PC-3 (cell line): Measurements from ENCODE around the gene MLXIPL. TPM values are rescaled to one million over a fixed set of nuclear protein-coding genes. Genes with fewer than 3 reads are reported as not detected.

Experiments
- ATAC-seq: fragments of 200-7000 bp; cut with Tn5 transposase; 2 replicates; pipeline ENCODE4 v1.9.1; 2020; ENCODE audit warnings: mild to moderate bottlenecking, moderate library complexity
- BruUV-seq: library from RNA; stranded (reverse); fragments of 400-500 nt; replicated peaks from 2 replicates; lab custom pipeline; 2021; lab: Mats Ljungman, UMichigan
- CTCF ChIA-PET: fragments of 300-600 bp; sonication (Branson Sonifier 250); formaldehyde crosslinking; loops from one replicate; lab custom pipeline; 2022; ENCODE audit warnings: antibody characterized with exemption; lab: Charles Lee
- POLR2A ChIA-PET: fragments of 300-600 bp; sonication (Branson Sonifier 250); formaldehyde crosslinking; loops from one replicate; lab custom pipeline; 2022; ENCODE audit warnings: antibody characterized with exemption; ENCODE audit not compliant: unreplicated experiment; lab: Charles Lee
- DNase-seq: peaks from one replicate; pipeline ENCODE4 v3.0.0-alpha.2; 2015
- H2AFZ ChIP-seq: fragments of 300-600 bp; sonication (generic); 2 replicates; pipeline ENCODE4 v1.6.0; 2016; ENCODE audit warnings: antibody characterized with exemption, low read length
- H3F3A ChIP-seq: fragments of 300-600 bp; sonication (generic); one replicate; pipeline ENCODE4 v1.6.0; 2017; ENCODE audit warnings: antibody characterized with exemption, low read length, control low read depth, mild to moderate bottlenecking; ENCODE audit not compliant: unreplicated experiment
- H3K27ac ChIP-seq: fragments of 300-600 bp; sonication (generic); 2 replicates; pipeline ENCODE4 v1.5.1; 2016; ENCODE audit warnings: mild to moderate bottlenecking, low read length
- H3K27me3 ChIP-seq: fragments of 300-600 bp; sonication (generic); 2 replicates; pipeline ENCODE4 v1.6.1; 2016; ENCODE audit warnings: low read length, mixed read lengths
- H3K36me3 ChIP-seq: fragments of 300-600 bp; sonication (generic); 2 replicates; pipeline ENCODE4 v1.6.1; 2016; ENCODE audit warnings: low read depth, mixed run types, low read length, mixed read lengths
- H3K4me1 ChIP-seq: fragments of 300-600 bp; sonication (generic); 2 replicates; pipeline ENCODE4 v1.5.1; 2016; ENCODE audit warnings: low read length; ENCODE audit not compliant: insufficient read depth
- H3K4me2 ChIP-seq: fragments of 300-600 bp; sonication (generic); 2 replicates; pipeline ENCODE4 v1.6.0; 2016; ENCODE audit warnings: low read length
- H3K4me3 ChIP-seq: fragments of 300-600 bp; sonication (generic); 2 replicates; pipeline ENCODE4 v1.5.1; 2016; ENCODE audit warnings: mild to moderate bottlenecking, low read length, mixed read lengths
- H3K79me2 ChIP-seq: fragments of 300-600 bp; sonication (generic); 2 replicates; pipeline ENCODE4 v1.6.1; 2017; ENCODE audit warnings: low read length, mixed read lengths
- H3K9ac ChIP-seq: fragments of 300-600 bp; sonication (generic); 2 replicates; pipeline ENCODE4 v1.6.0; 2016; ENCODE audit warnings: mild to moderate bottlenecking, low read length
- H3K9me2 ChIP-seq: fragments of 300-600 bp; sonication (generic); replicated peaks from 2 replicates; pipeline ENCODE4 v1.6.1; 2016; ENCODE audit warnings: mixed run types, low read length, mixed read lengths
- H3K9me3 ChIP-seq: fragments of 300-600 bp; sonication (generic); 2 replicates; pipeline ENCODE4 v1.6.1; 2016; ENCODE audit warnings: low read length, mixed read lengths
- H4K20me1 ChIP-seq: fragments of 300-600 bp; sonication (generic); 2 replicates; pipeline ENCODE4 v1.6.1; 2016; ENCODE audit warnings: low read length, mixed read lengths
- EZH2 ChIP-seq: fragments of 300-600 bp; sonication (generic); IDR thresholded peaks from one replicate; pipeline ENCODE4 v1.6.1; 2017; ENCODE audit warnings: antibody characterized with exemption, mild to moderate bottlenecking, low read length; ENCODE audit not compliant: unreplicated experiment
- EZH2phosphoT487 ChIP-seq: fragments of 300-600 bp; sonication (generic); IDR thresholded peaks from 2 replicates; pipeline ENCODE4 v1.6.1; 2018; ENCODE audit warnings: mild to moderate bottlenecking, antibody characterized with exemption, low read length, borderline replicate concordance
- intact Hi-C: fragments of 100-400 bp; cut with micrococcal nuclease; formaldehyde crosslinking; loops from 2 replicates; pipeline ENCODE4 v1.9.0; 2023
- total RNA-seq: library from RNA; depleted of rRNA; stranded (reverse); fragments of >200 nt; gene quantifications from 2 replicates; pipeline ENCODE4 v1.2.3, GENCODE V29; 2014
- TF ChIP-seq, protein P1 (sequence below): fragments of 300-600 bp; sonication (generic); conservative IDR thresholded peaks from 2 replicates; pipeline ENCODE4 v1.5.1; 2017; ENCODE audit warnings: antibody characterized with exemption, low read depth, mild to moderate bottlenecking, low read length

Gene MLXIPL
- total RNA-seq, 1 experiment from 2014 or later = 4.7 TPM

DNA sequence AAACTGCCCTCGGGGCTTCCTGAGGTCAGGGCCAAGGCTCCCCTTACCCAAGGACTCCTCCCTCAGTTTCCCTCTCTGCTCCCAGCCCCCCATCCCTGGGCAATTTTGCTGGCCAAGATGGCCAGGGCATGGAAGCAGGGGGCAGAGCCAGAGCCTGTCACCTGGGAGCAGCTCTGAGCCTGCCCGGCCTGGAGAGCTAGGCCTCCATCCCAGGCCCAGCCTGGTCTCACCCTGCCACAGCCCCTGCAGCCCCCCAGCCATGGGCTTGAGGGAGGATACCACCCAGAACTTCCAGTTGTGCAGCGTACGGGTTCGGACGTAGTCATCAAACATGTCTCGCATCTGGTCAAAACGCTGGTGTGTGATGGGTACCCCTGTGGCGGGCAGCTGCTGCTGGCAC, 29.0 kb downstream of the MLXIPL start:
- H3K4me1 ChIP-seq = no peaks in the 10 kb centered on the region
- no peak overlapping the region for H3K4me3 ChIP-seq
- no peak overlapping the region for H2AFZ ChIP-seq
- H3F3A ChIP-seq = no peaks in the 10 kb centered on the region
- no peaks in the 10 kb centered on the region for H3K27me3 ChIP-seq
- H3K27ac ChIP-seq = no peak overlapping the region
- intact Hi-C loops = no loop called here
- no peak overlapping the region for H3K9ac ChIP-seq
- H3K36me3 ChIP-seq = no peaks in the 10 kb centered on the region
- H3K4me2 ChIP-seq = no peak overlapping the region
- ATAC-seq (no peak), DNase-seq (no peak)
- ChIA-PET POLR2A (no interaction called here), CTCF (no interaction called here)
- no TSS peak for BruUV-seq
- TF ChIP-seq EZH2phosphoT487 (no peak), EZH2 (no peak)
- TF ChIP-seq, protein P1, sequence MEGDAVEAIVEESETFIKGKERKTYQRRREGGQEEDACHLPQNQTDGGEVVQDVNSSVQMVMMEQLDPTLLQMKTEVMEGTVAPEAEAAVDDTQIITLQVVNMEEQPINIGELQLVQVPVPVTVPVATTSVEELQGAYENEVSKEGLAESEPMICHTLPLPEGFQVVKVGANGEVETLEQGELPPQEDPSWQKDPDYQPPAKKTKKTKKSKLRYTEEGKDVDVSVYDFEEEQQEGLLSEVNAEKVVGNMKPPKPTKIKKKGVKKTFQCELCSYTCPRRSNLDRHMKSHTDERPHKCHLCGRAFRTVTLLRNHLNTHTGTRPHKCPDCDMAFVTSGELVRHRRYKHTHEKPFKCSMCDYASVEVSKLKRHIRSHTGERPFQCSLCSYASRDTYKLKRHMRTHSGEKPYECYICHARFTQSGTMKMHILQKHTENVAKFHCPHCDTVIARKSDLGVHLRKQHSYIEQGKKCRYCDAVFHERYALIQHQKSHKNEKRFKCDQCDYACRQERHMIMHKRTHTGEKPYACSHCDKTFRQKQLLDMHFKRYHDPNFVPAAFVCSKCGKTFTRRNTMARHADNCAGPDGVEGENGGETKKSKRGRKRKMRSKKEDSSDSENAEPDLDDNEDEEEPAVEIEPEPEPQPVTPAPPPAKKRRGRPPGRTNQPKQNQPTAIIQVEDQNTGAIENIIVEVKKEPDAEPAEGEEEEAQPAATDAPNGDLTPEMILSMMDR = no peak
- H4K20me1 ChIP-seq = no peaks in the 10 kb centered on the region
- no peaks in the 10 kb centered on the region for H3K9me2 ChIP-seq
- H3K79me2 ChIP-seq = no peaks in the 10 kb centered on the region
- H3K9me3 ChIP-seq = no peaks in the 10 kb centered on the region

DNA sequence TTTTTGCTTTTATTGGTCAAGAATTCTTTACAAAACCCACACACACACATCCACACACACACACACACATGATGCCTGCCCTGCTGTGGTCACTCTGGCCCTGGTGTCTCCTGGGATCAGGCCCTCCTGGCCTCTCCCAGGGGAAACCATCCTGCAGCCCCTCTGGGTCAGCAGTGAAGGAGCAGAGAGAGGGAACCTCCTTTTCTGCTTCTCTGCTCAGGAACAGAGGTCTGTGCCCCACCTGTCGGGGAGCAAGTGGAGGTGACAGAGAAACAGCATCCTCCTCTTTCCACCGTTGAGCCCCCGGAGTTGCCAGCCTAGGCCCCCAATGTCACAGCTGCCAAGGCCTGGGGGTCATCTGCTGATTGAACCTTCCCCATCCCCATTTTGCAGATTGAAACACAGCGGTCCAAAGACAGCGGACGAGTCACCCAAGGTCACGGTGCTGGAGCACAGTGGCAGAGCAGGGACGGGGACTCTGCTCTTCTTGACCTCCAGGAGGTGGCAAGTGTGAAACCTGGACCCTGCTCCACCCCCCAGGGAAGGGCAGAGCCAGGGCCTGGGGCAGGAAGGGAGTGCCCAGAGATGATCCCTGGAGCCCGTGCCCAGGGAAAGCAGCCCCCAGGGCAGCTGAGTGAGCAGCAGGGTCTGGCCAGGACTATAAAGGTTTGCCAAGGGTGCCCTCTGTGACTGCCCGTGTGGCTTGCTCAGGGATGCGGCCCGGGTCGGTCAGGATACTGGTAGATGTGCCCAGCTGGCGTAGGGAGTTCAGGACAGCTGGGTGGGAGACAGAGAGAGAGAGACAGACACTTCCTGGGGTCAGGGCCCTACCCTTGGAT, 30.9 kb downstream of the MLXIPL start:
- Histone ChIP-seq H3K4me3 (no peak overlapping the region), H3F3A (no peaks in the 10 kb centered on the region), H3K36me3 (no peaks in the 10 kb centered on the region), H4K20me1 (no peaks in the 10 kb centered on the region), H3K9me3 (no peaks in the 10 kb centered on the region), H2AFZ (no peak overlapping the region), H3K79me2 (no peaks in the 10 kb centered on the region), H3K27ac (no peak overlapping the region), H3K4me2 (no peak overlapping the region), H3K9ac (no peak overlapping the region), H3K9me2 (no peaks in the 10 kb centered on the region), H3K27me3 (no peaks in the 10 kb centered on the region), H3K4me1 (no peaks in the 10 kb centered on the region)
- no peak for ATAC-seq
- no TSS peak for BruUV-seq
- intact Hi-C loops = no loop called here
- POLR2A ChIA-PET = no interaction called here
- CTCF ChIA-PET = no interaction called here
- TF ChIP-seq EZH2 (no peak), EZH2phosphoT487 (no peak)
- TF ChIP-seq, protein P1 = no peak
- no peak for DNase-seq

DNA sequence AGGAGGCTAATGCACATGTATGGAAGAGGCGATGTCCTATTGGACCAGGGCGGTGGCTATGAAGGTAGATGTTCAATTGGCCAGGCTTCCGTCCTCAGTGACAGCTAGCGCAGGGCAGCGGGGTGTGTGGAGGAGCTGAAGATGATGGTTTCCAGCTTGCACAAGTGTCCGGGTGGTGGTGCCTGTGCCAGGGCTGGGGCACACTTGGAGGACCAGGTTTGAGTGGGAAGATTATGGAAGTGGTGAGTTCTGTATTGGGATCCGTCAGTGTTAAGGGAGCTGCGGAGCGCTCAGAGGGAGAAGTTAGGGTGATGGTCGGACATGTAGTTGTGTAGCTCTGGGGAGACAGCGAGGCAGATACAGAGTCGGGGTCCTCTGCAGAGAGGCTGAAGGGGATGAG, 37.4 kb downstream of the MLXIPL start:
- Histone ChIP-seq H3K79me2 (no peaks in the 10 kb centered on the region), H3K27me3 (no peaks in the 10 kb centered on the region), H2AFZ (no peak overlapping the region), H3K4me1 (peaks cover 2% of the 10 kb centered on the region; the same call in 1 of the 2 replicates), H3K4me3 (no peak overlapping the region), H3K36me3 (no peaks in the 10 kb centered on the region), H3F3A (no peaks in the 10 kb centered on the region), H3K27ac (no peak overlapping the region), H4K20me1 (no peaks in the 10 kb centered on the region), H3K9me3 (no peaks in the 10 kb centered on the region), H3K9ac (no peak overlapping the region), H3K4me2 (no peak overlapping the region), H3K9me2 (no peaks in the 10 kb centered on the region)
- TF ChIP-seq, protein P1 = no peak
- no peak for TF ChIP-seq EZH2
- no peak for TF ChIP-seq EZH2phosphoT487
- intact Hi-C loops = no loop called here
- ChIA-PET CTCF (no interaction called here), POLR2A (no interaction called here)
- ATAC-seq = no peak
- no peak for DNase-seq
- BruUV-seq = no TSS peak
